ENCODE data around the gene SLIT1. TPM values are rescaled to one million over a fixed set of nuclear protein-coding genes. Genes with fewer than 3 reads are reported as not detected.

SLIT1 gene
- total RNA-seq, 4 donors from 2014 or later = not detected

DNA sequence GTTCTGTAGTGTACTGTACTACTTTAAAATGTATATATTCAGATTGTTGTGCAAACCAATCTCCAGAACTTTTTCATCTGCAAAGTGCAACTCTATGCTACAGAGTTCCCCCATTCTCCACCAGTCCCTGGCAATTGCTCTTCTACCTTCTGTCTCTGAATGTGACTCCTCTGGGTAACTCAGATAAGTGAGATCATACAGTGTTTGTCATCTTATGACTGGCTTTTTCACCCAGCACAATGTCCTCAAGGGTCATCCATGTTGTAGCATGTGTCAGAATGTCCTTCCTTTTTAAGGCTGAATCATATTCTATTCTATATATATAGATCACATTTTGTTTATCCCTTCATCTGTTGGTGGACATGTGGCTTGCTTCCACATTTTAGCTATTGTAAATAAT, 10.8 kb downstream of the SLIT1 start:
- intact Hi-C loops (cut with DNase I; ENCODE audit: low total_unique reads) = no loop called here
- H3K4me3 ChIP-seq (ENCODE audit: low read depth, poor library complexity, severe bottlenecking) = no peak overlapping the region
- DNase-seq (ENCODE audit: low spot score in 2 of 2) = no peak
- TF ChIP-seq POLR2A (IDR thresholded peaks at IDR 0.05) = no peak
- TF ChIP-seq, protein P1, sequence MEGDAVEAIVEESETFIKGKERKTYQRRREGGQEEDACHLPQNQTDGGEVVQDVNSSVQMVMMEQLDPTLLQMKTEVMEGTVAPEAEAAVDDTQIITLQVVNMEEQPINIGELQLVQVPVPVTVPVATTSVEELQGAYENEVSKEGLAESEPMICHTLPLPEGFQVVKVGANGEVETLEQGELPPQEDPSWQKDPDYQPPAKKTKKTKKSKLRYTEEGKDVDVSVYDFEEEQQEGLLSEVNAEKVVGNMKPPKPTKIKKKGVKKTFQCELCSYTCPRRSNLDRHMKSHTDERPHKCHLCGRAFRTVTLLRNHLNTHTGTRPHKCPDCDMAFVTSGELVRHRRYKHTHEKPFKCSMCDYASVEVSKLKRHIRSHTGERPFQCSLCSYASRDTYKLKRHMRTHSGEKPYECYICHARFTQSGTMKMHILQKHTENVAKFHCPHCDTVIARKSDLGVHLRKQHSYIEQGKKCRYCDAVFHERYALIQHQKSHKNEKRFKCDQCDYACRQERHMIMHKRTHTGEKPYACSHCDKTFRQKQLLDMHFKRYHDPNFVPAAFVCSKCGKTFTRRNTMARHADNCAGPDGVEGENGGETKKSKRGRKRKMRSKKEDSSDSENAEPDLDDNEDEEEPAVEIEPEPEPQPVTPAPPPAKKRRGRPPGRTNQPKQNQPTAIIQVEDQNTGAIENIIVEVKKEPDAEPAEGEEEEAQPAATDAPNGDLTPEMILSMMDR (IDR thresholded peaks at IDR 0.05) = no peak

DNA sequence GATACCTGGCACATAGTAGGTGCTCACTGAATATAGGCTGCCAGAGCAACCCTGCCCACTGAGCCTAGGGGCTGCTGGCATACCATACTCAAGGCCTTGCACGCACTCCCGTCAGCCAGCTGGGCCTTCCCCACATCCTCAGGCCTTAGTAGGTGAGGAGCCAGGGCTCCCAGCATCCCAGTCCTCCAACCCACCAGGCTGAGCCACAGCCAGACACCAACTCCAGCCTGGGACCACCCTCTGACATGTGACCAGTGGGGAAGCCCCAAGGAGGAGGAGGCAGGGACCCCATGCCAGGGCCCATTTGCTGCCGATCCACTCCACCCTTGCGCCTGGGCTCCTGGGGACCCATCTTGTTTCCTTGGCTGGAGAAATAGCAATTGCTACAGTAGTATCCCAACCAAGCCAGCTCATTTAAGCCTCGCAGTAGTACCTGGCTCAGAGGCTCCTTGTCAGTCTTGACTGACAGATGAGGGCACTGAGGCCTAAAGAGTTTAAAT, 11.4 kb downstream of the SLIT1 start:
- TF ChIP-seq POLR2A (IDR thresholded peaks at IDR 0.05) = no peak
- TF ChIP-seq, protein P1 (IDR thresholded peaks at IDR 0.05) = no peak
- no peak for DNase-seq (ENCODE audit: low spot score in 2 of 2)
- no peak overlapping the region for H3K4me3 ChIP-seq (ENCODE audit: low read depth, poor library complexity, severe bottlenecking)
- WGBS, 2 donors = 92 to 94% methylated on average over 5 of the region's 5 CpGs
- intact Hi-C loops (cut with DNase I; ENCODE audit: low total_unique reads) = no loop called here

DNA sequence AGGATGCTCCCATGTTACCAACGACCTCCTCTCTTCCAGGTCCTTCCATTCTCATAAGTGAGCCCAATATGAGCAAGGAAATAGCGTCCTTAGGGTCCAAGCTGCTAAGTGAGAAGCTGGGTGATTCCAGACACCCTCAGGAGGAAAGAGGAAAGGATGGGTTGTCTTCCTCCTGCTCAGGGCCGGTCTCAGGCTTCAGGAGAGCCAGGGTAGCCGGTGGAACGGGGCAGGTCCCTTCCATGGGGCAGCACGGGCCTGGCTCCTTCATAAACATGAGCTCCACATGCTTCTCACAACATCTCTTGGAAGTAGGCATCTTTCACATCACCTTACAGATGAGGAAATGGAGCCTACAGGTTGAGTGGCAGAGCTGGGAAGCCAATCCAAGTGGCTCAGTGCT, 12.7 kb downstream of the SLIT1 start:
- no peak for TF ChIP-seq POLR2A (IDR thresholded peaks at IDR 0.05)
- TF ChIP-seq, protein P1 (IDR thresholded peaks at IDR 0.05) = no peak
- no peak overlapping the region for H3K4me3 ChIP-seq (ENCODE audit: low read depth, poor library complexity, severe bottlenecking)
- intact Hi-C loops (cut with DNase I; ENCODE audit: low total_unique reads) = no loop called here
- no peak for DNase-seq (ENCODE audit: low spot score in 2 of 2)
- WGBS, 2 donors = 79 to 87% methylated on average over 6 of the region's 6 CpGs

DNA sequence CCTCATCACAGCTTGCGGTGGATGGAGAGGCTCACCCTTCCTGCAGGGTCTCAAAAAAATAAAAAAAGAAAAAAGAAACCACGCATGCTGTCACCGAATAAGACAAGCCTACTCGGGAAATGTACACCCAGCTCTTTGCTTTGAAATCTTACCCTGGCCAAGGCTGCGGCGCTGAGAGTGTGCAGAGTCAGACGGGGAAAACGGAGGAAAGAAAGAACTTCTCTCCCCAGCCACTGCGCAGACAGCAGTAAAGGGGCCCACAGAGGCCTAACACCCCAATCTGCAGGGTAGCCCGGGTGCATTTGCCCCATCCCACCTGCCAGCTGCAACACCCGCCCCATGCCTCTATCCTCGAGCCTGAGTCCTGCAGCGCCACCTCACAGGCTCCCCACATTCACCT, 14.8 kb downstream of the SLIT1 start:
- intact Hi-C loops (cut with DNase I; ENCODE audit: low total_unique reads) = no loop called here
- H3K4me3 ChIP-seq (ENCODE audit: low read depth, poor library complexity, severe bottlenecking) = no peak overlapping the region
- TF ChIP-seq, protein P1 (IDR thresholded peaks at IDR 0.05) = no peak
- no peak for TF ChIP-seq POLR2A (IDR thresholded peaks at IDR 0.05)
- WGBS, 2 donors = 41 to 52% methylated on average over 13 of the region's 13 CpGs
- no peak for DNase-seq (ENCODE audit: low spot score in 2 of 2)

DNA sequence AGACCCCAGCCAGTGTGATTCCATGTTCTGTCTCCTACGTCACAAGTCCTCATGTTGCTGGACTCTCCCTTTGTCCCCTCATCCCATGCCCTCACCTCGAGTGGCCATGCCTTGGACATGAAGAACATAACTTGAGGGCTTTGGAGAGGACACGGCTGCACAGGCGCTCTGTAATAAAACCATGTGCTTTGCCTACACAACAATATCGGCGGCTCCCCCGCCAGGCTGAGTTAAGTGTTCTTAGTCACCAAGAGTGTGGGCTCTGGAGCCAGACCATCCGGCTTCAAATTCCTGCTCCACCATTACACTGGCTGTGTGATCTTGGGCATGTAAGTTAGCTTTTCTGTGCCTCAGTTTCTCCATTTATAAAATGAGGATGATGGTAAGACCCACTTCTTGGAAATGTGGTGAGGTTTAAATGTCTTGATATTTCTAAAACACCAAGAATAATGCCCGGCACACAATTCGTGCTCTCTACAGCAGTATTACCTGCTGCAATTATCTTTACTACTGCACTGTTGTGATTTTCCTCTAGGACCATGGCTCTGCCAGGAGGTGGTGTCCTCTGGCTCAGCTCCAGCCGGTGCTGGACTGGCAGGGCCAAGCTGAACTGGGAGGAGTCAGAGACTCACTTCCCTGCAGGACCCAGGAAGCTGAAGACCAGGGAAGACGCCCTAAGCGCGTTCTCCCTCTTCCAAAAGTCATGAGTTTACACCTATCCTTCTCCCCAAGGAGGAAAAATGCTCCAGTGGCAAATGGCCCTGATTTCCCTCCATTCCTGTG, 15.7 kb downstream of the SLIT1 start:
- H3K4me3 ChIP-seq (ENCODE audit: low read depth, poor library complexity, severe bottlenecking) = no peak overlapping the region
- no peak for DNase-seq (ENCODE audit: low spot score in 2 of 2)
- no peak for TF ChIP-seq POLR2A (IDR thresholded peaks at IDR 0.05)
- TF ChIP-seq, protein P1 (IDR thresholded peaks at IDR 0.05) = no peak
- intact Hi-C loops (cut with DNase I; ENCODE audit: low total_unique reads) = loop anchor here (10.0 kb wide), 1 partner anchor 905 kb away; no protein-coding TSS in a partner anchor
- WGBS, 2 donors = 65 to 68% methylated on average over 14 of the region's 14 CpGs

All from lower leg skin (tissue), 4 donors.